Osteocyte (in vitro differentiated cells): ENCODE data around the gene CINP. TPM values are rescaled to one million over a fixed set of nuclear protein-coding genes. Genes with fewer than 3 reads are reported as not detected.

Experiments used
- DNase-seq: peaks from one replicate; pipeline ENCODE4 v3.0.0; 2021; ENCODE audit warnings: mixed read lengths; ENCODE audit not compliant: unreplicated experiment; ENCODE audit errors: extremely low spot score
- H3K27ac Mint-ChIP-seq: one replicate; pipeline ENCODE4 v1.8.0; 2021; ENCODE audit warnings: mild to moderate bottlenecking, mixed read lengths; ENCODE audit not compliant: unreplicated experiment
- H3K27me3 Mint-ChIP-seq: one replicate; pipeline ENCODE4 v1.8.0; 2021; ENCODE audit warnings: mixed read lengths; ENCODE audit not compliant: unreplicated experiment
- H3K36me3 Mint-ChIP-seq: one replicate; pipeline ENCODE4 v1.8.0; 2021; ENCODE audit warnings: mixed read lengths; ENCODE audit not compliant: unreplicated experiment
- H3K4me1 Mint-ChIP-seq: one replicate; pipeline ENCODE4 v1.8.0; 2021; ENCODE audit warnings: mixed read lengths; ENCODE audit not compliant: unreplicated experiment
- H3K4me3 Mint-ChIP-seq: one replicate; pipeline ENCODE4 v1.8.0; 2021; ENCODE audit warnings: mild to moderate bottlenecking, moderate library complexity, mixed read lengths; ENCODE audit not compliant: unreplicated experiment
- H3K9me3 Mint-ChIP-seq: one replicate; pipeline ENCODE4 v1.8.0; 2021; ENCODE audit warnings: mixed read lengths; ENCODE audit not compliant: unreplicated experiment
- total RNA-seq: library from RNA; stranded (reverse); gene quantifications from 2 replicates; pipeline ENCODE4 v1.2.1, GENCODE V29; 2021
- TF ChIP-seq, protein P1 (sequence below): fragments of 200-600 bp; sonication (generic); IDR thresholded peaks from 2 replicates; pipeline ENCODE4 v1.5.0; 2021; ENCODE audit warnings: antibody characterized with exemption, mild to moderate bottlenecking, moderate library complexity

CINP gene
- total RNA-seq, 1 donor from 2014 or later: 30.7 TPM

DNA sequence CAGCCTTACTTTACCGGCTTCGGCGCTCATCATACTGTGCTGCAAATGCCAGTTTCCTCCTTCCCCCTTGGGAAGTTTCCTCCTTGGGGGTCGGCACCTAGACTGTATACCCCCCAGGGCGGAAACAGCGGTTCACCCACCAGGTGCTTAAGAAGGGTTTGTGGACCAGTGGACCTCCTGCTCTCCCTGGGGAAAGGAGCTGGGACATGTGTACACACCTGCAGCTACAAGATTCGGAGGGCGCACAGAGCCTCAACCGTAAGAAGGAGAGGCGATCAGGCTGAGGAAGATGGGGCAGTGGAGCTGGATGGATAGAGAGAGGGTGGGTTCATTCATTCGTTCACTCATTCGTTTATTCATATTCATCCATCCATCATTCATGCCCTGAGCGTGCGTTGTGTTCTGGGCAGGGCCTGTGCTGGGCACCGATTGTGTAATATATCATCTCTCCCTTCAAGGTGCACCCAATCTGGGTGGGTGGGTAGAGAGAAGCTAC lies 43.9 kb downstream of the CINP start:
- no peaks in the 10 kb centered on the region for H3K9me3 Mint-ChIP-seq
- DNase-seq: no peak
- H3K4me1 Mint-ChIP-seq: peaks cover 55% of the 10 kb centered on the region
- TF ChIP-seq, protein P1, sequence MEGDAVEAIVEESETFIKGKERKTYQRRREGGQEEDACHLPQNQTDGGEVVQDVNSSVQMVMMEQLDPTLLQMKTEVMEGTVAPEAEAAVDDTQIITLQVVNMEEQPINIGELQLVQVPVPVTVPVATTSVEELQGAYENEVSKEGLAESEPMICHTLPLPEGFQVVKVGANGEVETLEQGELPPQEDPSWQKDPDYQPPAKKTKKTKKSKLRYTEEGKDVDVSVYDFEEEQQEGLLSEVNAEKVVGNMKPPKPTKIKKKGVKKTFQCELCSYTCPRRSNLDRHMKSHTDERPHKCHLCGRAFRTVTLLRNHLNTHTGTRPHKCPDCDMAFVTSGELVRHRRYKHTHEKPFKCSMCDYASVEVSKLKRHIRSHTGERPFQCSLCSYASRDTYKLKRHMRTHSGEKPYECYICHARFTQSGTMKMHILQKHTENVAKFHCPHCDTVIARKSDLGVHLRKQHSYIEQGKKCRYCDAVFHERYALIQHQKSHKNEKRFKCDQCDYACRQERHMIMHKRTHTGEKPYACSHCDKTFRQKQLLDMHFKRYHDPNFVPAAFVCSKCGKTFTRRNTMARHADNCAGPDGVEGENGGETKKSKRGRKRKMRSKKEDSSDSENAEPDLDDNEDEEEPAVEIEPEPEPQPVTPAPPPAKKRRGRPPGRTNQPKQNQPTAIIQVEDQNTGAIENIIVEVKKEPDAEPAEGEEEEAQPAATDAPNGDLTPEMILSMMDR: no peak
- H3K4me3 Mint-ChIP-seq: peak overlapping the region; percentile 89
- peak overlapping the region; percentile 98 for H3K27ac Mint-ChIP-seq
- no peaks in the 10 kb centered on the region for H3K36me3 Mint-ChIP-seq
- no peaks in the 10 kb centered on the region for H3K27me3 Mint-ChIP-seq

DNA sequence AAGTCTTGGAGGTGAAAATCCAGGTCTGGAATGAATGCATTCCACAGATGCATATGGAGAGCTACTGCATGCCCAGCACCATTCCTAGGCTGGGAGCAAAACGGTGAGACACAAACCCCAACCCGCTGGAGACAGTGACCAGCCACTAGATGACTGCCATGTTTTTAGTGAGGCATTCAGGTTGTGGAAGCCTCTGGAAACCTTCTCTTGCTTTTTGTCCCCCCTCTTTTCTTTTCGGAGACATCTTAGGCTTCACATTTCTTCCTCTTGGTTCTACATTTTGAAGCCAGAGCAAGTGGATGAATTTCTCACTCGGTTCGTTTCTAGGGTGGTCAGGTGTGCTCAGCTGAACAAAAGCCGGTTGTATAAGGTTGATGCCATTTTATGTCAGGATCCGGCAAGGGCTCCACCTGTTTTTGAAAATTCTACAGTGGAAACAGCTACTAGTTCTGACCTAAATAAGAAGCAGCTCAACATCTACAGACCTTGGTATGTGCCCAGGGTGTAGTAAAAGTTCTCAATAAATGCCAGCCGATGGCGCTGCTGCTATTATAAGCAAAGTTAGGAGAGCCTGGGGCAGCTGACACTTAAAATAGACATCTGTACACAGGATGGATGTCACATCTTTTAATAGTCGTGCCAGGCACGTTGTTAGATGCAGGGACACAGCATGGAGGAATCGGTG lies 45.0 kb downstream of the CINP start:
- TF ChIP-seq, protein P1: no peak
- H3K36me3 Mint-ChIP-seq: no peaks in the 10 kb centered on the region
- H3K4me3 Mint-ChIP-seq: peak overlapping the region; percentile 89
- H3K27ac Mint-ChIP-seq: peak overlapping the region; percentile 97
- peaks cover 51% of the 10 kb centered on the region for H3K4me1 Mint-ChIP-seq
- no peaks in the 10 kb centered on the region for H3K9me3 Mint-ChIP-seq
- H3K27me3 Mint-ChIP-seq: no peaks in the 10 kb centered on the region
- no peak for DNase-seq

DNA sequence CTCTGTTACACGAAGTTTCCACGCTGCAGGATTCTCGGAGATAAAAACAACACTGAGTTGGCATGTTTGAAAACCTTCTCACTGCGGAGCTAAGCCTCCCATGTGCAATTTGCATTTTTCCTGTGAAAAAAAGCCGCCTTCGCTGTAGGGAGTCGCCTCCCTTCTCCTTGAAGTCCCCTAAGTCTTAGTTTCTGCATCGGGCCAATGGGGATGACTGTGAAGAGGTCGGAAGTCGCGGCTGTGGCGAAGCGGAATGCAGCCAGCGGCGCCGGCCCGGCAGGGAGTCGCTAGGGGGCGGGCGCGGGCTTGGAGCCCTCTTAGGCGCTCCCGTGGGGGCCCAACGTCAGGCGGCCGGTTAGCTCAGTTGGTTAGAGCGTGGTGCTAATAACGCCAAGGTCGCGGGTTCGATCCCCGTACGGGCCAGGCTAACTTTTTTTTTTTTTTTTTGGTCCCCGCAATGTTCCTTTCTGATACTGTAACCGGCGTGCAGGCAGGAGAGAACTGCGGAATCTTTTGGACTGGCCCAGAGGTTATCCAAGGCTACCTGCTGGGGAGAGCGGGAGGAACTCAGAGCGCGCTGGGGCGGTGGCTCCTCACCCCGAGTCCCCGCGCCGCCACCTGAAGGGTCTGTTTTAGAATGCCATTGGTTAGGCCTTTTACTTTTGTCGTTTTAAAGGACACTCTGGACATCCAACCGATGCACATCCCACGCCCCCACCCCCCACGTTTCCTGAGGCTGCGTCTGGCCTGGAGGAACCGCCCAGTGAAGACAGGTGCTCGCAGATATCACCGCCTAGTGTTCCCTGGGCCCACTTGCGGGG lies 45.7 kb downstream of the CINP start:
- Mint-ChIP-seq H3K27me3 (no peaks in the 10 kb centered on the region), H3K36me3 (no peaks in the 10 kb centered on the region), H3K27ac (peak overlapping the region; percentile 97), H3K4me1 (peaks cover 51% of the 10 kb centered on the region), H3K4me3 (peak overlapping the region; percentile 89), H3K9me3 (no peaks in the 10 kb centered on the region)
- peak; percentile 98 for DNase-seq
- TF ChIP-seq, protein P1: peak; percentile 59

DNA sequence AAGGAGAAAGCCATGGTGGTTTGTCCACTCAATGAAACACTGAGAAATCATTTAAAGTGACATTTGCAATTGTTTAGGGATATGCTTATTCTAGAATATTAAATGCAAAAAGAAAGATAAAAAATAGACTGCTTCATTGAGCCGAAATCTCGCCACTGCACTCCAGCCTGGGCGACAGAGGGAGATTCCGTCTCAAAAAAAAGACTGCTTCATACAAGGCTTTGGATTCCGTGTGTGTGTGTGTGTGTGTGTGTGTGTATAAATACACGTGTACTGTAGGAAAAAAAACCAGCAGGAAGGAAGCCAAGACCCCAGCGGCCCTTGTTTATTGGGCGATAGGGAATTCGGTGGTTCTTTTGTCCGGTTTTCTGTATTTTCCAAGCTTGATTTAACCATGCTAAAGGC lies 46.4 kb downstream of the CINP start:
- TF ChIP-seq, protein P1: no peak
- no peak for DNase-seq
- H3K4me3 Mint-ChIP-seq: peak overlapping the region; percentile 89
- H3K27ac Mint-ChIP-seq: peak overlapping the region; percentile 97
- H3K36me3 Mint-ChIP-seq: no peaks in the 10 kb centered on the region
- H3K27me3 Mint-ChIP-seq: no peaks in the 10 kb centered on the region
- no peaks in the 10 kb centered on the region for H3K9me3 Mint-ChIP-seq
- H3K4me1 Mint-ChIP-seq: peaks cover 51% of the 10 kb centered on the region

DNA sequence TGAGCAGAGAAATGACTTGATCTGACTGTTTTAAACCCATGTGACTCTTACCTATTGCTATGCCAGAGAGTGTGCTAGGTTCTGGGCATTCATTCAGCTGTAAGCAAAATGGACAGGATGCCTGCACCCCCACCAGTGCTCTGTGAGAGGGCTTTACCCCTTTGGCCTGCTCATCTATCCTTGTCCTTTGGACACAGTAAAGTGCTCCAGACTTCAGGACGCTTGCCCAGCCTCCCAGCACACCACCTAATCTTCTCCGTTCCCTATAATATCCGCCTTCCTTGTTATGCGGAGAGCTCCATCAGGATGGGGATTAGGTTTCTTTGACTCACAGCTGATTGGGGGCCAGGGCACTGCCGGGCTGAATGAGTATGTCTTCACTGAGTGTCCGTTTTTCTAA lies 47.6 kb downstream of the CINP start:
- Mint-ChIP-seq H3K9me3 (no peaks in the 10 kb centered on the region), H3K4me1 (peaks cover 44% of the 10 kb centered on the region), H3K27ac (no peak overlapping the region), H3K4me3 (peak overlapping the region; percentile 72), H3K36me3 (no peaks in the 10 kb centered on the region), H3K27me3 (no peaks in the 10 kb centered on the region)
- DNase-seq: no peak
- TF ChIP-seq, protein P1: no peak
